Heart left ventricle (tissue), 16 donors: ENCODE results near the gene CCM2. TPM values are rescaled to one million over a fixed set of nuclear protein-coding genes. Genes with fewer than 3 reads are reported as not detected.

Source experiments
- ATAC-seq, 4 donors: fragments of 200-7000 bp; cut with Tn5 transposase; one replicate each; pipeline ENCODE4 v1.9.1; 2020 to 2022; ENCODE audit warnings: moderate library complexity in 4 of 4, mild to moderate bottlenecking in 3 of 4, moderate number of reproducible peaks in 1 of 4
- DNase-seq, 5 donors: peaks; one replicate each; pipeline ENCODE4 v3.0.0-alpha.2; 2020
- H3K27ac ChIP-seq, 12 donors: fragments of 200-600 bp; sonication (generic) in 4 of 12; one replicate each; pipeline versions ENCODE4 v1.5.0 to v1.8.0; 2016 to 2022; ENCODE audit warnings: mild to moderate bottlenecking in 2 of 12
- H3K27me3 ChIP-seq, 9 donors: fragments of 200-600 bp; sonication (generic) in 2 of 9; one replicate each; pipeline versions ENCODE4 v1.5.1 to v1.8.0; 2016 to 2022; ENCODE audit warnings: mild to moderate bottlenecking in 3 of 9
- H3K36me3 ChIP-seq, 9 donors: fragments of 200-600 bp; sonication (generic) in 2 of 9; one replicate each; pipeline versions ENCODE4 v1.5.0 to v1.8.0; 2018 to 2022; ENCODE audit warnings: mild to moderate bottlenecking in 2 of 9
- H3K4me1 ChIP-seq, 12 donors: fragments of 200-600 bp; sonication (generic) in 4 of 12; one replicate each; pipeline versions ENCODE4 v1.5.0 to v1.8.0; 2016 to 2022; ENCODE audit warnings: mild to moderate bottlenecking in 3 of 12
- H3K4me3 ChIP-seq, 12 donors: fragments of 200-600 bp; sonication (generic) in 4 of 12; one replicate each; pipeline versions ENCODE4 v1.5.0 to v1.8.0; 2017 to 2022; ENCODE audit warnings: mild to moderate bottlenecking in 9 of 12, moderate library complexity in 4 of 12
- H3K9me3 ChIP-seq, 12 donors: fragments of 200-600 bp; sonication (generic) in 4 of 12; one replicate each; pipeline versions ENCODE4 v1.5.0 to v1.8.0; 2016 to 2022; ENCODE audit warnings: mild to moderate bottlenecking in 1 of 12
- POLR2A ChIP-seq, 2 donors: fragments of 450-650 bp; IDR thresholded peaks; one replicate each; pipeline ENCODE4 v1.6.1; 2017; ENCODE audit warnings: antibody characterized with exemption in 2 of 2, mild to moderate bottlenecking in 2 of 2, moderate library complexity in 2 of 2
- WGBS, 4 donors: extraction: QIAGEN DNeasy Blood & Tissue Kit in 2 of 4; methylation state at CpG; one replicate each; pipeline versions ENCODE4 v1.1.5 to v1.1.7; 2013 to 2018; 5-methylcytosine and 5-hydroxymethylcytosine counted together
- intact Hi-C, 10 donors: fragments of 100-400 bp; cut with DNase I; formaldehyde crosslinking; loops; one replicate each; pipeline versions ENCODE4 v1.11.1 to v1.14.2; 2022
- polyA plus RNA-seq, 2 donors: library from polyadenylated mRNA; stranded (reverse); fragments of 200-250 nt; gene quantifications; one replicate each; pipeline ENCODE4 v1.2.3, GENCODE V29; 2013
- total RNA-seq, 9 donors: library from RNA; depleted of rRNA in 2 of 9; stranded (reverse); fragments of >200 nt in 2 of 9; fragmentation: NEBNext Ultra II Directional in 3 of 9; extraction: Animal tissue kit (Norgen Biotek cat#: 25700) in 3 of 9; gene quantifications; one replicate each; pipeline versions ENCODE4 v1.1.0 to v1.2.4, GENCODE V29; 2016 to 2023
- TF ChIP-seq, protein P1 (sequence below), 12 donors: fragments of 200-600 bp; sonication (generic) in 4 of 12; IDR thresholded peaks; one replicate each; pipeline versions ENCODE4 v1.5.0 to v1.8.0; 2018 to 2022; ENCODE audit warnings: antibody characterized with exemption in 12 of 12, mild to moderate bottlenecking in 5 of 12
- donor health status: ischemic (EF 13 %, LVEDD 7.1; RV severe dilation, severe dysfunction).
- donor health status: healthy with polysubstance abuse.
- donor health status: DM: no; HTN: yes; CAD: no.
- donor health status: DM: no; HTN: no; CAD: no.
- donor health status: ischemic (EF 25% LVEDD 6.9; RV normal size, moderate dysfunction).
- donor health status: ischemic (EF 25% LVEDD 5.7; RV mildly dilated, moderate dysfunction).
- donor health status: healthy.
- donor health status: DM: yes; HTN: yes; CAD: no.
- donor health status: ischemic (EF 35%, LVEDD 5.7; RV mildly dilated, moderate dysfunction).
- donor health status: nonischemic (EF 11% LVEDD 7.7; RV severe dilation, severe dysfunction).
- donor health status: DM: yes; HTN: yes; CAD: no.
- donor health status: PGD.
- donor health status: ischemic (EF 29% LVEDD 5.4; RV normal size, mild dysfunction).
- donor health status: nonischemic (EF 23%, LVEDD 6.1; RV moderate dilation, normal function).

The CCM2 gene
- total and polyA plus RNA-seq, 11 donors = 24.7 to 68.2 (median 35.3) TPM

DNA sequence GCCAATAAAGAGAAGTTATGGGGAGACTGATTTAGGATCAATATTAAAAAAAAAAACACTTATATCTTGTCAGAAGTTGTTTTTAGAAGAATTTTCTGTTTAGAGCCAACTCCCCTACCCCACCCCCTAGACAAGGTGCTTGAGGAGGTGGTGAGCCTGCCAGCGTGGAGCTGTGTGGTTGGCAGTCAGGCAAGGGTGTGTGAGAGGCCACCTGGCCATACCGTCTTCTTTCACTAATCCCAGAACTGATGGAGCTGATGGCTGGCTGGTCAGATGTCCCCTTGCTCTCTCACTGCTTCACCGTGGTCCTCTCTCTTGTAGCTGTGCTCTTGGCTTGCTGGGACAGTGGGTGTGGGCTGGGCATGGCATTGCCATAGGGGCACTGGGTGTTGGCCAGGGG lies 54.4 kb downstream of the CCM2 start:
- no peak for TF ChIP-seq POLR2A (IDR thresholded peaks at IDR 0.05)
- TF ChIP-seq, protein P1, sequence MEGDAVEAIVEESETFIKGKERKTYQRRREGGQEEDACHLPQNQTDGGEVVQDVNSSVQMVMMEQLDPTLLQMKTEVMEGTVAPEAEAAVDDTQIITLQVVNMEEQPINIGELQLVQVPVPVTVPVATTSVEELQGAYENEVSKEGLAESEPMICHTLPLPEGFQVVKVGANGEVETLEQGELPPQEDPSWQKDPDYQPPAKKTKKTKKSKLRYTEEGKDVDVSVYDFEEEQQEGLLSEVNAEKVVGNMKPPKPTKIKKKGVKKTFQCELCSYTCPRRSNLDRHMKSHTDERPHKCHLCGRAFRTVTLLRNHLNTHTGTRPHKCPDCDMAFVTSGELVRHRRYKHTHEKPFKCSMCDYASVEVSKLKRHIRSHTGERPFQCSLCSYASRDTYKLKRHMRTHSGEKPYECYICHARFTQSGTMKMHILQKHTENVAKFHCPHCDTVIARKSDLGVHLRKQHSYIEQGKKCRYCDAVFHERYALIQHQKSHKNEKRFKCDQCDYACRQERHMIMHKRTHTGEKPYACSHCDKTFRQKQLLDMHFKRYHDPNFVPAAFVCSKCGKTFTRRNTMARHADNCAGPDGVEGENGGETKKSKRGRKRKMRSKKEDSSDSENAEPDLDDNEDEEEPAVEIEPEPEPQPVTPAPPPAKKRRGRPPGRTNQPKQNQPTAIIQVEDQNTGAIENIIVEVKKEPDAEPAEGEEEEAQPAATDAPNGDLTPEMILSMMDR (IDR thresholded peaks at IDR 0.05) = no peak
- no peak for ATAC-seq
- Histone ChIP-seq H3K27ac (no peak overlapping the region), H3K4me1 (peaks cover 0 to 9% (median 0%) of the 10 kb centered on the region in 12 donors), H3K36me3 (peaks cover 0 to 35% (median 13%) of the 10 kb centered on the region in 9 donors), H3K27me3 (no peaks in the 10 kb centered on the region), H3K9me3 (no peaks in the 10 kb centered on the region), H3K4me3 (no peak overlapping the region)
- intact Hi-C loops = no loop called here
- DNase-seq = no peak
- WGBS, 4 donors = 93 to 97% (median 96%) methylated on average over 3 of the region's 3 CpGs

DNA sequence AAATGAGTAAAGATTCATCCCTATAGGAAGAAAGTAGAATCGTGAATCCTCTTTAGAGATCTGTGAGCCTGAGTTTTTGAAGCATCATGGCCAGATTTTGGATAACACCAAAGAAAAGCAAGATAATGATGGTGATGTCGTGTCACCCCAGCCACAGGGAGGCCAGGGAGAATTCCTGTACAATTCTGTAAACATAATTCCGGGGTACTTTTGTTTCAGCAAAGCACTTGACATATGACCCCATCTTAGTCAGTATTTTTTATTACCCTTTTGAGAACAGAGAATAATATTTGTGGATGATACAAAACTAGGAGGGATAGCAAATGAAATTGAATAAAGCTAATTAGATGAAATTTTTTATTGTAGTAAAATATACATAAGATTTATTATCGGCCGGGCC lies 55.0 kb downstream of the CCM2 start:
- 90 to 97% (median 91%) methylated on average over 5 of the region's 5 CpGs for WGBS, 4 donors
- no peak for ATAC-seq
- no peak overlapping the region for H3K4me3 ChIP-seq

DNA sequence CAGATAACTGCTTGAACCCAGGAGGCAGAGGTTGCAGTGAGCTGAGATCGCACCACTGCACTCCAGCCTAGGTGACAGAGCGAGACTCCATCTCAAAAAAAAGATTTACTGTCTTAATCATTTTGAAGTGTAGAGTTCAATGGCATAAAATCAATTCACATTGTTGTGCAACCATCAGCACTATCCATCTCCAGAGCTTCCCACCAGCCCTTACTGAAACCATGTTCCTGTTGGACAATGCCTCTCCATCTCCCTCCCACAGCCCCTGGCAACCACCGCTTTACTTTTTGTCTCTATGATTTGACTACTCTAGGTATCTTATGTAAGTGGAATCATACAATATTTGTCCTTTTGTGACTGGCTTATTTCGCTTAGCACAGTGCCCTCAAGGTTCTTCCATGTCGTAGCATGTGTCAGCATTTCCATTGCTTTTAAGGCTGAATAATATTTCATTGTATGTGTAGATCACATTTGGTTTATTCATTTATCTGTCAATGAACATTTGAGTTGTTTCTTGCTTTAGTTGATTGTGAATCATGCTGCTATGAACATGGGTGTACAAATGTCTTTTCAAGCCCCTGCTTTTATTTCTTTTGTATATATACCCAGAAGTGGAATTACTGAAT lies 55.7 kb downstream of the CCM2 start:
- Histone ChIP-seq H3K27me3 (no peaks in the 10 kb centered on the region), H3K4me3 (no peak overlapping the region), H3K4me1 (peaks cover 0 to 21% (median 0%) of the 10 kb centered on the region in 12 donors), H3K36me3 (peaks cover 0 to 31% (median 4%) of the 10 kb centered on the region in 9 donors), H3K27ac (no peak overlapping the region), H3K9me3 (no peaks in the 10 kb centered on the region)
- ATAC-seq = no peak
- DNase-seq = no peak
- intact Hi-C loops = no loop called here
- WGBS, 4 donors = 98 to 99% (median 99%) methylated on average over 5 of the region's 5 CpGs
- TF ChIP-seq, protein P1 (IDR thresholded peaks at IDR 0.05) = no peak
- no peak for TF ChIP-seq POLR2A (IDR thresholded peaks at IDR 0.05)

More for the DNA sequence above, 55.0 kb downstream of the CCM2 start:
- Histone ChIP-seq H3K4me1 (peaks cover 0 to 14% (median 0%) of the 10 kb centered on the region in 12 donors), H3K27ac (no peak overlapping the region), H3K36me3 (peaks cover 0 to 32% (median 10%) of the 10 kb centered on the region in 9 donors), H3K27me3 (no peaks in the 10 kb centered on the region), H3K9me3 (no peaks in the 10 kb centered on the region)
- intact Hi-C loops = no loop called here
- TF ChIP-seq, protein P1 (IDR thresholded peaks at IDR 0.05) = no peak
- TF ChIP-seq POLR2A (IDR thresholded peaks at IDR 0.05) = no peak
- no peak for DNase-seq

DNA sequence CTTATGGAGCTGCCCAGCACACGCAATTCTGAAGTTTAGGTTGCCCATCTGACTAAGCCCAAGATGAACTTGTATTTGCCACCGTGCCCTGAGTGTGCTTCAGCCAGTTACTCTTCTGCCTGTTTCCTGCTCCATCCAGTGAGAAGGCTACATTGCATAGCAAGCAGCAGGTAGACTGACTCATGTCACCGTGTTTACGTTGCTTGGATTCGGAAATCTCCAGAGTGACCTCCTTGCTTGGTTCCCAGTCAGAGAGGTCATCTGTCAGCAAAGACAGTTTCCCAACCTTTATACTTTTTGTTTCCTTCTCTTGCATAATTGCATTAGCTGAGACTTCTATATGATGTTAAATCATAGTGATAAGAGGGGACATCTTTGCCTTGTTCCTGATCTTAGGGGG lies 57.9 kb downstream of the CCM2 start:
- H3K9me3 ChIP-seq = no peaks in the 10 kb centered on the region
- DNase-seq (no peak), ATAC-seq (no peak)
- intact Hi-C loops = no loop called here
- peaks cover 0 to 40% (median 0%) of the 10 kb centered on the region in 12 donors for H3K4me1 ChIP-seq
- no peak overlapping the region for H3K4me3 ChIP-seq
- H3K36me3 ChIP-seq = peaks cover 0 to 29% (median 0%) of the 10 kb centered on the region in 9 donors
- WGBS, 4 donors = 92 to 97% (median 94%) methylated on average over 5 of the region's 5 CpGs
- TF ChIP-seq, protein P1 (IDR thresholded peaks at IDR 0.05) = no peak
- TF ChIP-seq POLR2A (IDR thresholded peaks at IDR 0.05) = no peak
- no peak overlapping the region for H3K27ac ChIP-seq
- no peaks in the 10 kb centered on the region for H3K27me3 ChIP-seq
